Measurements from ENCODE around the gene ADAMTSL3.

ADAMTSL3 gene

GRCh38 chr15:83837945-83838571 lies 184.1 kb downstream of the ADAMTSL3 start:
- no peak for DNase-seq (ENCODE audit: low read depth)

GRCh38 chr15:83838763-83839162 lies 184.8 kb downstream of the ADAMTSL3 start:
- no peak for DNase-seq (ENCODE audit: low read depth)

GRCh38 chr15:83842281-83842680 lies 188.4 kb downstream of the ADAMTSL3 start:
- DNase-seq (ENCODE audit: low read depth) = no peak

- no peak for DNase-seq (ENCODE audit: low read depth)
These were observed 189.5 kb downstream of the ADAMTSL3 start for GRCh38 chr15:83843471-83843871.

- no peak for DNase-seq (ENCODE audit: low read depth)
These were observed 190.8 kb downstream of the ADAMTSL3 start for GRCh38 chr15:83844742-83845141.

- no peak for DNase-seq (ENCODE audit: low read depth)
These were observed 191.3 kb downstream of the ADAMTSL3 start for GRCh38 chr15:83845230-83845629.

- no peak for DNase-seq (ENCODE audit: low read depth)
These were observed 192.9 kb downstream of the ADAMTSL3 start for GRCh38 chr15:83846847-83847246.

GRCh38 chr15:83848315-83849050 lies 194.6 kb downstream of the ADAMTSL3 start:
- DNase-seq (ENCODE audit: low read depth) = no peak

GRCh38 chr15:83850015-83850414 lies 196.1 kb downstream of the ADAMTSL3 start:
- no peak for DNase-seq (ENCODE audit: low read depth)

GRCh38 chr15:83850501-83851245 lies 196.8 kb downstream of the ADAMTSL3 start:
- no peak for DNase-seq (ENCODE audit: low read depth)

- no peak for DNase-seq (ENCODE audit: low read depth)
These were observed 199.3 kb downstream of the ADAMTSL3 start for GRCh38 chr15:83853232-83853631.

- no peak for DNase-seq (ENCODE audit: low read depth)
These were observed 200.4 kb downstream of the ADAMTSL3 start for GRCh38 chr15:83854321-83854720.

- DNase-seq (ENCODE audit: low read depth) = no peak
These were observed 201.2 kb downstream of the ADAMTSL3 start for GRCh38 chr15:83854950-83855707.

GRCh38 chr15:83855956-83856355 lies 202.0 kb downstream of the ADAMTSL3 start:
- DNase-seq (ENCODE audit: low read depth) = no peak

GRCh38 chr15:83858820-83859505 lies 205.0 kb downstream of the ADAMTSL3 start:
- DNase-seq (ENCODE audit: low read depth) = no peak

- no peak for DNase-seq (ENCODE audit: low read depth)
These were observed 212.8 kb downstream of the ADAMTSL3 start for GRCh38 chr15:83866692-83867091.

GRCh38 chr15:83869341-83869740 lies 215.4 kb downstream of the ADAMTSL3 start:
- DNase-seq (ENCODE audit: low read depth) = no peak

- DNase-seq (ENCODE audit: low read depth) = no peak
These were observed 218.1 kb downstream of the ADAMTSL3 start for GRCh38 chr15:83871808-83872559.

- DNase-seq (ENCODE audit: low read depth) = no peak
These were observed 220.0 kb downstream of the ADAMTSL3 start for GRCh38 chr15:83873966-83874365.

GRCh38 chr15:83880529-83880928 lies 226.6 kb downstream of the ADAMTSL3 start:
- no peak for DNase-seq (ENCODE audit: low read depth)

- DNase-seq (ENCODE audit: low read depth) = no peak
These were observed 227.2 kb downstream of the ADAMTSL3 start for GRCh38 chr15:83881156-83881555.

Data from HS-27A (cell line).